Smooth muscle cell (in vitro differentiated cells): ENCODE measurements around the gene CXCL8. TPM values are rescaled to one million over a fixed set of nuclear protein-coding genes. Genes with fewer than 3 reads are reported as not detected.

Experiments used
- DNase-seq: peaks from one replicate; lab custom pipeline; 2025; ENCODE audit not compliant: unreplicated experiment; lab: John Stamatoyannopoulos, UW
- H2AFZ ChIP-seq: fragments of 200-600 bp; sonication (generic); 2 replicates; pipeline ENCODE4 v1.6.0; 2016; ENCODE audit warnings: antibody characterized with exemption, low read depth, mild to moderate bottlenecking
- H3F3A ChIP-seq: fragments of 200-600 bp; sonication (generic); 2 replicates; pipeline ENCODE4 v1.6.0; 2017; ENCODE audit warnings: antibody characterized with exemption, low read depth
- H3K27ac ChIP-seq: fragments of 200-600 bp; sonication (generic); 2 replicates; pipeline ENCODE4 v1.5.1; 2016; ENCODE audit warnings: low read depth, mild to moderate bottlenecking
- H3K27me3 ChIP-seq: fragments of 200-600 bp; sonication (generic); 2 replicates; pipeline ENCODE4 v1.6.1; 2016; ENCODE audit warnings: low read depth, mild to moderate bottlenecking
- H3K36me3 ChIP-seq: fragments of 200-600 bp; sonication (generic); 2 replicates; pipeline ENCODE4 v1.5.1; 2016; ENCODE audit warnings: low read depth
- H3K4me1 ChIP-seq: fragments of 200-600 bp; sonication (generic); 2 replicates; pipeline ENCODE4 v1.5.1; 2016; ENCODE audit warnings: low read depth
- H3K4me2 ChIP-seq: fragments of 200-600 bp; sonication (generic); 2 replicates; pipeline ENCODE4 v1.6.0; 2016; ENCODE audit warnings: mild to moderate bottlenecking
- H3K4me3 ChIP-seq: fragments of 200-600 bp; sonication (generic); 2 replicates; pipeline ENCODE4 v1.5.1; 2016; ENCODE audit warnings: mild to moderate bottlenecking
- H3K79me2 ChIP-seq: fragments of 200-600 bp; sonication (generic); 2 replicates; pipeline ENCODE4 v1.6.0; 2016; ENCODE audit warnings: low read depth, mild to moderate bottlenecking
- H3K9ac ChIP-seq: fragments of 200-600 bp; sonication (generic); 2 replicates; pipeline ENCODE4 v1.6.0; 2016; ENCODE audit warnings: low read depth
- H3K9me3 ChIP-seq: fragments of 200-600 bp; sonication (generic); replicated peaks from 2 replicates; pipeline ENCODE4 v1.5.1; 2016; ENCODE audit warnings: low read depth
- H4K20me1 ChIP-seq: fragments of 200-600 bp; sonication (generic); 2 replicates; pipeline ENCODE4 v1.6.0; 2016; ENCODE audit warnings: low read depth
- WGBS: methylation state at CpG from one replicate; pipeline ENCODE4 v1.1.7; 2016; ENCODE audit warnings: low lambda C conversion rate; 5-methylcytosine and 5-hydroxymethylcytosine counted together
- polyA plus RNA-seq: library from polyadenylated mRNA; unstranded; fragments of >200 nt; fragmentation: Nextera tagmentation; extraction: Ambion mirVana; gene quantifications from 2 replicates; pipeline ENCODE4 v1.2.1, GENCODE V29; 2016
- total RNA-seq: library from RNA; depleted of rRNA; stranded (reverse); fragments of >200 nt; gene quantifications from 2 replicates; pipeline ENCODE4 v1.2.3, GENCODE V29; 2014
- TF ChIP-seq, protein P1 (sequence below): fragments of 200-600 bp; sonication (generic); IDR thresholded peaks from 2 replicates; pipeline ENCODE4 v1.5.1; 2017; ENCODE audit warnings: borderline replicate concordance, mild to moderate bottlenecking, antibody characterized with exemption; ENCODE audit not compliant: insufficient read depth, poor library complexity, severe bottlenecking

CXCL8 gene
- total and polyA plus RNA-seq, 2 experiments from 2014 or later = 8.7 to 37.9 TPM

DNA sequence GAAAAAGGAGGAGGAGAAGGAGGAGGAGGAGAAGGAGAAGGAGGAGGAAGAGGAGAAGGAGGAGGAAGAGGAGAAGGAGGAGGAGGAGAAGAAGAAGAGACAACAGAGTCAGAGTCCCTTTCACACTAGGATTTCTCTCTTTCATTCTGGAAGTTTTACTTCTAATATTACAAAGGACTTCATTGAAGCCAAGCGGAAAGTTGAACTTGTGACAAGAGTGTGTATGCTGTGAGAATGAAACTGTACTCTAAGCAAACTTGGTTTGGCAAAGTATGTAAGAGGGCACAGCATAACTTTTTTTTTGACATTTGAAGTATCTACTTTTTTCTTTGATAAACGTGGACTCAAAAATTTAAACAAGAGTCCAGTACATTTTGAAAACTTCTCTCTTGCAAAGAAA lies 48.0 kb downstream of the CXCL8 start:
- DNase-seq = no peak
- no peaks in the 10 kb centered on the region for H3K36me3 ChIP-seq
- H3F3A ChIP-seq = no peaks in the 10 kb centered on the region
- no peak overlapping the region for H3K9ac ChIP-seq
- no peak overlapping the region for H2AFZ ChIP-seq
- 88% methylated on average over 2 of the region's 2 CpGs for WGBS
- no peaks in the 10 kb centered on the region for H3K9me3 ChIP-seq
- H3K27me3 ChIP-seq = peaks cover 29% of the 10 kb centered on the region
- TF ChIP-seq, protein P1, sequence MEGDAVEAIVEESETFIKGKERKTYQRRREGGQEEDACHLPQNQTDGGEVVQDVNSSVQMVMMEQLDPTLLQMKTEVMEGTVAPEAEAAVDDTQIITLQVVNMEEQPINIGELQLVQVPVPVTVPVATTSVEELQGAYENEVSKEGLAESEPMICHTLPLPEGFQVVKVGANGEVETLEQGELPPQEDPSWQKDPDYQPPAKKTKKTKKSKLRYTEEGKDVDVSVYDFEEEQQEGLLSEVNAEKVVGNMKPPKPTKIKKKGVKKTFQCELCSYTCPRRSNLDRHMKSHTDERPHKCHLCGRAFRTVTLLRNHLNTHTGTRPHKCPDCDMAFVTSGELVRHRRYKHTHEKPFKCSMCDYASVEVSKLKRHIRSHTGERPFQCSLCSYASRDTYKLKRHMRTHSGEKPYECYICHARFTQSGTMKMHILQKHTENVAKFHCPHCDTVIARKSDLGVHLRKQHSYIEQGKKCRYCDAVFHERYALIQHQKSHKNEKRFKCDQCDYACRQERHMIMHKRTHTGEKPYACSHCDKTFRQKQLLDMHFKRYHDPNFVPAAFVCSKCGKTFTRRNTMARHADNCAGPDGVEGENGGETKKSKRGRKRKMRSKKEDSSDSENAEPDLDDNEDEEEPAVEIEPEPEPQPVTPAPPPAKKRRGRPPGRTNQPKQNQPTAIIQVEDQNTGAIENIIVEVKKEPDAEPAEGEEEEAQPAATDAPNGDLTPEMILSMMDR = no peak
- no peak overlapping the region for H3K27ac ChIP-seq
- no peaks in the 10 kb centered on the region for H3K79me2 ChIP-seq
- H3K4me1 ChIP-seq = no peaks in the 10 kb centered on the region
- no peak overlapping the region for H3K4me3 ChIP-seq
- H3K4me2 ChIP-seq = no peak overlapping the region
- no peaks in the 10 kb centered on the region for H4K20me1 ChIP-seq

Other genes starting within 250 kb of the CXCL8 start
- gene RASSF6, start 120.1 kb upstream of the CXCL8 start, total RNA-seq = 0.09 TPM in 1 of 2 replicates, not detected in the other
- 0.28 TPM in 1 of 2 replicates, not detected in the other for gene RASSF6, start 120.1 kb upstream of the CXCL8 start, polyA plus RNA-seq
- 24.1 and 31.7 TPM in 2 replicates for gene CXCL6, start 96.1 kb downstream of the CXCL8 start, total RNA-seq
- 24.4 and 30.6 TPM in 2 replicates for gene CXCL6, start 96.1 kb downstream of the CXCL8 start, polyA plus RNA-seq
- not detected in 2 replicates for gene PF4V1, start 112.7 kb downstream of the CXCL8 start, total RNA-seq
- 0.35 TPM in 1 of 2 replicates, not detected in the other for gene PF4V1, start 112.7 kb downstream of the CXCL8 start, polyA plus RNA-seq
- gene CXCL1, start 128.8 kb downstream of the CXCL8 start, total RNA-seq = 6.4 and 20.9 TPM in 2 replicates
- gene CXCL1, start 128.8 kb downstream of the CXCL8 start, polyA plus RNA-seq = 23.2 and 39.7 TPM in 2 replicates
- gene PF4, start 241.5 kb downstream of the CXCL8 start, total RNA-seq = 2.3 TPM in 1 of 2 replicates, not detected in the other
- gene PF4, start 241.5 kb downstream of the CXCL8 start, polyA plus RNA-seq = 1.9 and 5.8 TPM in 2 replicates
- not detected in 2 replicates for gene PPBP, start 247.6 kb downstream of the CXCL8 start, total RNA-seq
- 0.26 TPM in 1 of 2 replicates, not detected in the other for gene PPBP, start 247.6 kb downstream of the CXCL8 start, polyA plus RNA-seq